GM08714 (cell line): ENCODE data around the gene RNF38.
"Not testable (repeated sequence)": the region's sequence is repeated elsewhere in the genome, so short reads cannot be mapped to it uniquely, and the experiment has no call there.

ENCODE experiments used
- H3K4me3 ChIP-seq: fragments of 200-500 bp; sonication (Bioruptor generic); 2 replicates; pipeline ENCODE4 v1.5.1; 2014; ENCODE audit warnings: mild to moderate bottlenecking, low read length, inconsistent platforms
- ZNF274 ChIP-seq: IDR thresholded peaks from 2 replicates; pipeline ENCODE4 v1.6.1; 2012; ENCODE audit warnings: mild to moderate bottlenecking, low read depth, low read length

The RNF38 gene

GRCh38 chr9:36424289-36425055 lies 24.4 kb upstream of the RNF38 start:
- H3K4me3 ChIP-seq, result no peak overlapping the region
- no peak for TF ChIP-seq ZNF274

- no peak overlapping the region for H3K4me3 ChIP-seq
- TF ChIP-seq ZNF274, result no peak
These were observed 23.1 kb upstream of the RNF38 start for GRCh38 chr9:36423206-36423605.

- no peak overlapping the region for H3K4me3 ChIP-seq
- TF ChIP-seq ZNF274, result no peak
These were observed 16.8 kb upstream of the RNF38 start for GRCh38 chr9:36416890-36417289.

- H3K4me3 ChIP-seq, result no peak overlapping the region
- TF ChIP-seq ZNF274, result no peak
These were observed 15.9 kb upstream of the RNF38 start for GRCh38 chr9:36415822-36416525.

GRCh38 chr9:36411410-36411809 lies 11.3 kb upstream of the RNF38 start:
- H3K4me3 ChIP-seq, result not testable (repeated sequence)

- H3K4me3 ChIP-seq, result not testable (repeated sequence)
These were observed 9.0 kb upstream of the RNF38 start for GRCh38 chr9:36409076-36409475.

GRCh38 chr9:36407122-36407723 lies 7.2 kb upstream of the RNF38 start:
- TF ChIP-seq ZNF274, result no peak

GRCh38 chr9:36402536-36402935 lies 2.5 kb upstream of the RNF38 start:
- TF ChIP-seq ZNF274, result no peak
- no peak overlapping the region for H3K4me3 ChIP-seq

More at GRCh38 chr9:36407122-36407723, 7.2 kb upstream of the RNF38 start:
- H3K4me3 ChIP-seq, result no peak overlapping the region

- H3K4me3 ChIP-seq, result no peak overlapping the region
- TF ChIP-seq ZNF274, result no peak
These were observed 1.9 kb upstream of the RNF38 start for GRCh38 chr9:36401897-36402480.

- peak overlapping the region; percentile 90 for H3K4me3 ChIP-seq
- TF ChIP-seq ZNF274, result no peak
These were observed 1.2 kb upstream of the RNF38 start for GRCh38 chr9:36401164-36401740.

GRCh38 chr9:36400332-36401163 lies 479 bp upstream of the RNF38 start:
- H3K4me3 ChIP-seq, result peak overlapping the region; percentile 87
- TF ChIP-seq ZNF274, result no peak

- H3K4me3 ChIP-seq, result peak overlapping the region; percentile 36; the same call in 1 of the 2 replicates
These were observed 1.3 kb downstream of the RNF38 start for GRCh38 chr9:36398745-36399144.

GRCh38 chr9:36396985-36397384 lies 3.1 kb downstream of the RNF38 start:
- TF ChIP-seq ZNF274, result no peak
- no peak overlapping the region for H3K4me3 ChIP-seq

More at GRCh38 chr9:36398745-36399144, 1.3 kb downstream of the RNF38 start:
- TF ChIP-seq ZNF274, result no peak

GRCh38 chr9:36392489-36392888 lies 7.6 kb downstream of the RNF38 start:
- no peak overlapping the region for H3K4me3 ChIP-seq
- TF ChIP-seq ZNF274, result no peak
